ENCODE results near the gene PTMA.
"Not testable (repeated sequence)": the region's sequence is repeated elsewhere in the genome, so short reads cannot be mapped to it uniquely, and the experiment has no call there.

Gene PTMA, protein sequence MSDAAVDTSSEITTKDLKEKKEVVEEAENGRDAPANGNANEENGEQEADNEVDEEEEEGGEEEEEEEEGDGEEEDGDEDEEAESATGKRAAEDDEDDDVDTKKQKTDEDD

GRCh38 chr2:231707927-231708772, at the start of gene PTMA:
Gene PTMA (plus strand): TSS chr2:231708525. CDS start chr2:231708707, 182 bp downstream.
- DNase-seq (ENCODE audit: low spot score), result peak; percentile 94

GRCh38 chr2:231660073-231660472, 48.3 kb upstream of the PTMA start:
- not testable (repeated sequence) for DNase-seq (ENCODE audit: low spot score)

DNA sequence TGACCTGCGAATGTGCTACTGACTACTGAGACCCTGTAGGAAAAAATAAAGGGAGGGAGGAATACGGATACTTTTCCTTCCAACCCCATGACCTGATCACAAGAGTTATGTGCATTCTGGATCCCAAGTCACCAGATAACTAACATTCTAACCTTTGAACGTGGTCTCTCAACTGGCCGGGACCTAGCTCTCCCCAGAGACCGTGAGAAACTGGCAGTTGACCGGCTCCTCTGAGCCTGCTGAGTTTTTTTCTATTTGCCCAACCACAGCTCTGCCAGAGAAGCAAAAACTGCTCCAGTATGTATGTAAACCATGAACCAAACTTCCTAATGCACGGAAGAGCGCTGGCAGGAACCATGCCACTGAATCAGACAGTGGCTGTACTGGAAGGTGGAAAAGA, 47.5 kb upstream of the PTMA start:
- no peak for DNase-seq (ENCODE audit: low spot score)

- DNase-seq (ENCODE audit: low spot score), result no peak
These were observed 46.8 kb upstream of the PTMA start for GRCh38 chr2:231661422-231662027.

DNA sequence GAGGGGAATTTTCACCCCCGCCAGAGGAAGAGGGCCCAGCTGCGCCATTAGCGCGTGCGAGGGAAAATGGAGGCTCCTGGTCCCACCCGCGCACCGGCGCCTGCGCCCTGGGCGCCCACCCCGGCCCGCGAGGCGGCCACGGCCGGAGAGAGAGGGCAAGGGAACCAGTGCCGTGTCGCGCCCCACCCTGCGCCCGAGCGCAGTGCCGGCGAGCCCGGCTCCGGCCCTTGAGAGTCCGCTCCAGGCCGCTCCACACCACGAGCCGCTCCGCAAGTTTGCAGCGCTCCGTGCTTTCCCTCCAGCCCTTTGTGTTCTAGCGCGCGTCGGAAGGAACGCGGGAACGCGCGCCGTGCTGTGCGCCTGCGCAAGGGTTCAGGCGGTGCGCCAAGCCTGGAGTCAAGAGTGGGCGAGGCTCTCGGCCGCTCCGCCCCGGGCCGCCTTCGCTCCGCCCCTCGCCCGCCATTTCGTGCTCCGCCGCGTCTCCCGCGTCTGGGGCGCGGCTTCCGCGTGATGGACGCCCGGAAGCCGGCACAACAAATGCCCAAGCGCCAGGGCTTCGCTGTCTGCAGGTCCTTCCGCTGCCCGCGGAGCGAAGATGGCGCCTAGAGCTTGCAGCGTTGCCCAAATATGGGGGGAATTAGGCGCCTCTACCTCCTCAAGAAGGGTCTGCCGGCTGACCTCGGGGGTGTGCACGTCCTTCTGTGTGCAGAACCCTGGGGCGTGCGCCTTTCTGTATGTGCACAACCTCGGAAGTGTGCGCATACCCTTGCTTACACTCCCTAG, 46.1 kb upstream of the PTMA start:
- DNase-seq (ENCODE audit: low spot score), result peak; percentile 73

DNA sequence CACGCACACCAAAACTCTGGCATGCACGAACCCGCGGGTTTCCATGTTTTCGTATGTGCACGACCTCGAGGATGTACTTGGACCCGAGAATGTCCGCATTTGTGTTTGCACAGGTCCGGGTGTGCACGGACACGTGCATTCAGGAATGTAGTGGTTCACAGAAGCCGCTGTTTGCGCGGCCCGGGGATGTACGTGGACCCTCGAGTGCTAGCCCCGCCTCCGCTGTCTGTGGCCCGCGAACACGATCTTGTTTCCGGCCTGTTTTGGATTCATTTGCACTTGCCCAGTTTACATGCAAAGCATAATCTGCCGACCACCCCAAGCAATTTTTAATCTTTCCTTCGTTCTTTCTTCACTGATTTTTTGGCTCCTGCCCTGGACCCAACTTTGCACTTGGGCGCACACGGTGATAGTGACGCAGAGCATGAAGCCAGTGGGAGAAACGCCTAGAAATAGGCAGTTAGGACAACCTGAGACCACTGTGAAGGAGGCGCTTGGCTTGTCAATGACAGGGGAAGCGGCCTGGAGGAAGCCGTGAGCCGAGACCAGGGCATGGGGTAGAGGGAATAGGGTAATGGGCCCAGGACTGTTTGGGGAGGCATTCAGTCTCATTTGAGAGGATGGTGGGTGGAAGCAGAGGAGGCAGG, 45.4 kb upstream of the PTMA start:
- DNase-seq (ENCODE audit: low spot score), result no peak

DNA sequence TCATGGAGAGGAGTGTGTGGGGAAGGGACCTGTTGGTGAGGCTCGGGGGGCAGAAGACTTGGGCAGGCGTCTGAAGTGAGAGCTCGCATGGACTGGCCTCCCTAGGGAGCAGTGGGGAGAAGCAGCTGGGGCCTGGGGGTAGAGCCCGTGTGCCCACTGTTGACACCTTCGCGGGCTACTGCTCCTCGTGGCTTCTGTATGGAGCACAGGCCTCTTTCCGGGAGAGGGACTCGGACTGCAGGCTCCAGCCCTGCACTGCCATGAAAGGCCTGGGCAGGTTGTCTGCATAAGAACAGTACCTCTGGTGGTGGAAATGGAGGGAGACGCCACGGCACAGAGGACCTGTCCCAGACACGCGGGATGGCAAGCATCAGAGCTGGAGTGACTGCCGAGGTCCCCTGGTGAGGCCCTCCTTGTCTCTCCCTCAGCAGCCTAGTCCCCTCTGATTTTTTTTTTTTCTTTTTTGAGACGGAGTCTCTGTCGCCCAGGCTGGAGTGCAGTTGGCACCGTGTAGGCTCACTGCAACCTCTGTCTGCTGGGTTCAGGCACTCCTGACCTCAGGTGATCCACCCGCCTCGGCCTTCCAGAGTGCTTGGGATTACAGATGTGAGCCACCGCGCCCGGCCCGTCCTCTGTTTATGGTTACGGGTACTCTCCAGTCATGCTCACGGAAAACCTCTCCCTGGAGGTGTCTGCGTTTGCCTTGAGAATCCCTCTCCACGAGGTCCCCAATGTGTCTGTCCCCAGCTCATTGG, 44.7 kb upstream of the PTMA start:
- DNase-seq (ENCODE audit: low spot score), result no peak

DNA sequence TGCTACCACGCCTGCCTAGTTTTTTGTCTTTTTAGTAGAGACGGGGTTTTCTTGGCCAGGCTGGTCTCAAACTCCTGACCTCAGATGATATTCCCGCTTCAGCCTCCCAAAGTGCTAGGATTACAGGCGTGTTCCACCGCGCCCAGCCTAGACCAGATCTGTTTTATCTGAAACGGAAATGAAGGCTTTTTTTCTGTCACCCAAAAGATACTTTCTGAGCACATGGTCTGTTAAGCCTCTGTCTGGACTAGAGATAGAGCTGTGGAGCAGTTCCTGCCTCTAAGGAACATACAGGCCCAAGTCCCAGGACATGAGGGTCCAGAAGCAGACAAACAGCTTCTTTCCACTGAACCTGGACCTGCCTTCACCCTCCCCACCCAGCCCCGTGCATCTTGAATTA, 43.6 kb upstream of the PTMA start:
- DNase-seq (ENCODE audit: low spot score), result no peak

GRCh38 chr2:231665245-231666170, 42.8 kb upstream of the PTMA start:
- no peak for DNase-seq (ENCODE audit: low spot score)

GRCh38 chr2:231666171-231667095, 41.9 kb upstream of the PTMA start:
- DNase-seq (ENCODE audit: low spot score), result no peak

DNA sequence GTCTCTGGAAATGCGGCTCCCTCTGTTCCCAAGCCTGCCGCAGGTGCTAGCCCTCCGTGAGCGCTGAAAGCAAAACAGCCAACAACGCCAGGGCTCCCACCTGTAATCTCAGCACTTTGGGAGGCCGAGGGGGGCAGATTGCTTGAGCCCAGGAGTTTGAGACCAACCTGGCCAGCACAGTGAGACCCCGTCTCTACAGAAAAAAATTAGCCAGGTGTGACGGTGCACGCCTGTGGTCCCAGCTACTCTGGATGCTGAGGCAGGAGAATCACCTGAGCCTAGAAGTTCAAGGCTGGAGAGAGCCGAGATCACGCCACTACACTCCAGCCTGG, 41.3 kb upstream of the PTMA start:
- DNase-seq (ENCODE audit: low spot score), result no peak

DNA sequence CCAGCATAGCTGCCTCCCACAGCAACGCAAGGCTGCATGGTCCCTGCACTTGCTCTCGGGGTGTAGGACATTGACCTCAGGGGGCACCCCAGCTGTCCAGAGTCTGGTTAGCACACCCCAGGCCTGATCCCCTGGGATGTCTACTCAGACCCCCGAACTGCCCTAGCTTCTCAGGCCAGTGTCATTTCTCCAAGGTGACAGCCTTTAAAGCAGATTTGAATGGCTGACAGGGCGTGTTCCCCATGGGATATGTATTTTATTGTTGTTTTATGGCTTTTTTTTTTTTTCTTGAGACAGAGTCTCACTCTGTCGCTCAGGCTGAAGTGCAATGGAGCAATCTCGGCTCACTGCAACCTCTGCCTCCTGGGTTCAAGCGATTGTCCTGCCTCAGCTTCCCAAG, 40.8 kb upstream of the PTMA start:
- DNase-seq (ENCODE audit: low spot score), result no peak

- no peak for DNase-seq (ENCODE audit: low spot score)
These were observed 39.3 kb upstream of the PTMA start for GRCh38 chr2:231668981-231669380.

DNA sequence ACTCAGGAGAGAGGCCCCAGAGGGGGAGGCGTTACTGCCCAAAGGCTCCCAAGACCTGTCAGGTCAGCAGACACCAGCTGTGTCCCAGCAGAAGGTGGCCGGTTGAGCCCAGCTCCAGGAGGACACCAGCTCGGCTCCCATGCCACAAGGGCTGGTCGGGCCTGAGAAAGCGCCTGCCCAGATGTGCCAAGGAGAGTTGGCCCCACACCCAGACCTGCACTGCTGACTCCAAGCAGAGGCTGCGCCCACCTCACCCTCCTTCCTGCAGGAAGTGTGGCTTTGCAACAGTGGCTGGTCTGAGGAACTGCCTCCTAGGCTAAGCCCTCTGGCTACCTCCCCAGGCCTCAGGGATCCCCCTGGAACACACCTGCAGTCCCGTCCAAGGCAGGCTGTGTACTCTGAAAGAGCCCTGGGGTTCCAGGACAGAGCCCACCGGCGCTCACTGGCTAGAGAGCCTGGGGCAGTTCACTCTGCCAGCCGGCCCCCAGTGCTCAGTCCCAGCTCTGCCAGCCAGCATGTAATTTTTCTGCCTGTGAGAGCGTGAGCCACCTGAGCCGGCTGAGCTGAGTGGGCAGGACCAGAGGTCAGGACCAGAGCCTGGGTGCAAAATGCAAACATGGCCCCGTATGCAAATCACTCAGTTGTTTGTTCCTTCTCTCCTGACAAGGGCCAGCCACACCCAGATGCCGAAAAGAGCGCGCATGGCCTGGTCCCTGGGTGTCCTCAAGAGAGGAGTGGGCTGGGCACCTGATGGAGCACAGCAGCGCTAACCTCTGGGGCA, 36.9 kb upstream of the PTMA start:
- DNase-seq (ENCODE audit: low spot score), result no peak

- no peak for DNase-seq (ENCODE audit: low spot score)
These were observed 35.5 kb upstream of the PTMA start for GRCh38 chr2:231672617-231673347.

- no peak for DNase-seq (ENCODE audit: low spot score)
These were observed 35.0 kb upstream of the PTMA start for GRCh38 chr2:231673348-231673770.

- peak; percentile 60 for DNase-seq (ENCODE audit: low spot score)
These were observed 33.6 kb upstream of the PTMA start for GRCh38 chr2:231674587-231675338.
